HCT116 (cell line): ENCODE measurements around the gene BRSK1. TPM values are rescaled to one million over a fixed set of nuclear protein-coding genes. Genes with fewer than 3 reads are reported as not detected.

Source experiments
- ATAC-seq: fragments of 200-7000 bp; cut with Tn5 transposase; 2 replicates; pipeline ENCODE4 v1.9.1; 2020; ENCODE audit warnings: mild to moderate bottlenecking, moderate library complexity
- BruUV-seq: library from RNA; stranded (reverse); fragments of 400-500 nt; replicated peaks from 2 replicates; lab custom pipeline; 2021; lab: Mats Ljungman, UMichigan
- CTCF ChIA-PET: fragments of 300-600 bp; sonication (Branson Sonifier 250); formaldehyde crosslinking; loops from one replicate; lab custom pipeline; 2021; ENCODE audit warnings: antibody characterized with exemption; lab: Charles Lee
- POLR2A ChIA-PET: fragments of 300-600, 350-600 bp; sonication (Branson Sonifier 250); formaldehyde crosslinking; loops from one replicate; lab custom pipeline; 2021; ENCODE audit warnings: antibody characterized with exemption; lab: Charles Lee
- RAD21 ChIA-PET, 2 experiments: fragments of 300-600 bp; sonication (Branson Sonifier 250); formaldehyde crosslinking; loops; one replicate each; lab custom pipeline; 2023; ENCODE audit warnings: low total read pairs in 2 of 2; ENCODE audit not compliant: uncharacterized antibody in 2 of 2, unreplicated experiment in 2 of 2, low non-redundant PET in 1 of 2; lab: Charles Lee
- DNase-seq: peaks from one replicate; pipeline ENCODE4 v3.0.0-alpha.2; 2010; ENCODE audit warnings: low read depth, low spot score
- H2AFZ ChIP-seq: fragments of 200-600 bp; shearing (Covaris generic), sonication (generic); 2 replicates; pipeline ENCODE4 v1.6.1; 2017; ENCODE audit warnings: low read depth, mixed run types, mixed read lengths, antibody characterized with exemption, low read length; ENCODE audit not compliant: poor library complexity, severe bottlenecking
- H3K27ac ChIP-seq: 2 replicates; pipeline ENCODE4 v1.5.1; 2012; ENCODE audit warnings: low read depth, low read length
- H3K27me3 ChIP-seq: fragments of 200-600 bp; sonication (generic); 2 replicates; pipeline ENCODE4 v1.6.1; 2016; ENCODE audit warnings: mixed run types, low read length, mixed read lengths; ENCODE audit not compliant: insufficient read depth
- H3K36me3 ChIP-seq, 2 experiments: fragments of 200-500 bp in 1 of 2; fragments of 200-600 bp in 1 of 2; sonication (Bioruptor generic) in 1 of 2; sonication (generic) in 1 of 2; 2 replicates each; pipeline versions ENCODE4 v1.5.1 to v1.6.1; 2014 to 2016; ENCODE audit warnings: low read length in 2 of 2, inconsistent platforms in 1 of 2, mixed read lengths in 1 of 2, mixed run types in 1 of 2; ENCODE audit not compliant: insufficient read depth in 2 of 2, control insufficient read depth in 1 of 2
- H3K4me1 ChIP-seq, 2 experiments: fragments of 200-600 bp in 1 of 2; sonication (generic) in 1 of 2; 2 replicates each; pipeline versions ENCODE4 v1.5.1 to v1.6.1; 2012 to 2017; ENCODE audit warnings: low read length in 2 of 2, inconsistent platforms in 1 of 2, mild to moderate bottlenecking in 1 of 2, mixed read lengths in 1 of 2, mixed run types in 1 of 2, moderate library complexity in 1 of 2; ENCODE audit not compliant: insufficient read depth in 2 of 2, control insufficient read depth in 1 of 2
- H3K4me2 ChIP-seq: fragments of 200-600 bp; sonication (generic); 2 replicates; pipeline ENCODE4 v1.6.1; 2017; ENCODE audit warnings: mixed run types, low read length, mixed read lengths
- H3K4me3 ChIP-seq, 2 experiments: fragments of 200-600 bp in 1 of 2; sonication (generic) in 1 of 2; replicated peaks in 1 of 2; 2 replicates each; pipeline ENCODE4 v1.5.1; 2011 to 2016; ENCODE audit warnings: low read length in 2 of 2, control low read depth in 1 of 2, low read depth in 1 of 2, mild to moderate bottlenecking in 1 of 2, mixed read lengths in 1 of 2, mixed run types in 1 of 2
- H3K79me2 ChIP-seq: fragments of 200-600 bp; sonication (generic); 2 replicates; pipeline ENCODE4 v1.6.1; 2017; ENCODE audit warnings: mild to moderate bottlenecking, mixed run types, low read length, moderate library complexity, mixed read lengths; ENCODE audit not compliant: insufficient read depth
- H3K9ac ChIP-seq: fragments of 200-600 bp; sonication (generic); 2 replicates; pipeline ENCODE4 v1.6.1; 2016; ENCODE audit warnings: low read length, mixed read lengths
- H3K9me2 ChIP-seq: fragments of 200-600 bp; sonication (generic), shearing (Covaris generic); 2 replicates; pipeline ENCODE4 v1.6.1; 2017; ENCODE audit warnings: mixed run types, mild to moderate bottlenecking, moderate library complexity; ENCODE audit not compliant: insufficient read depth
- H3K9me3 ChIP-seq, 2 experiments: fragments of 200-500 bp in 1 of 2; fragments of 200-600 bp in 1 of 2; sonication (Bioruptor generic) in 1 of 2; sonication (generic) in 1 of 2; 2 replicates each; pipeline ENCODE4 v1.6.1; 2014 to 2017; ENCODE audit warnings: low read length in 2 of 2, mixed read lengths in 2 of 2, inconsistent platforms in 1 of 2, low read depth in 1 of 2, mild to moderate bottlenecking in 1 of 2, mixed run types in 1 of 2, moderate library complexity in 1 of 2; ENCODE audit not compliant: control insufficient read depth in 1 of 2, insufficient read depth in 1 of 2
- H4K20me1 ChIP-seq: fragments of 200-600 bp; sonication (generic), shearing (Covaris generic); 2 replicates; pipeline ENCODE4 v1.6.1; 2017; ENCODE audit warnings: mixed run types, mild to moderate bottlenecking, moderate library complexity; ENCODE audit not compliant: insufficient read depth
- ELF1 ChIP-seq: IDR thresholded peaks from 2 replicates; pipeline ENCODE4 v1.6.1; 2012; ENCODE audit warnings: low read depth, borderline replicate concordance
- EZH2 ChIP-seq: fragments of 200-600 bp; sonication (generic); IDR thresholded peaks from 2 replicates; pipeline ENCODE4 v1.6.1; 2017; ENCODE audit warnings: antibody characterized with exemption, mixed run types
- POLR2AphosphoS5 ChIP-seq: IDR thresholded peaks from 2 replicates; pipeline ENCODE4 v1.6.1; 2011; ENCODE audit warnings: mild to moderate bottlenecking, low read depth, low read length, moderate library complexity
- RAD21 ChIP-seq: IDR thresholded peaks from 2 replicates; pipeline ENCODE4 v1.6.1; 2012; ENCODE audit warnings: low read depth, mild to moderate bottlenecking
- intact Hi-C: fragments of 100-400 bp; cut with micrococcal nuclease; formaldehyde crosslinking; loops from 2 replicates; pipeline ENCODE4 v1.10.0; 2022
- total RNA-seq: library from RNA; stranded (reverse); gene quantifications from one replicate; pipeline ENCODE4 v1.2.1, GENCODE V29; 2021; ENCODE audit not compliant: unreplicated experiment
- TF ChIP-seq, protein P1 (sequence below), 3 experiments: fragments of 200-600 bp in 1 of 3; sonication (generic) in 1 of 3; IDR thresholded peaks in 2 of 3; conservative IDR thresholded peaks in 1 of 3; 2 replicates each; pipeline ENCODE4 v1.5.1; 2012 to 2017; ENCODE audit warnings: low read depth in 2 of 3, low read length in 2 of 3, antibody characterized with exemption in 1 of 3, borderline replicate concordance in 1 of 3, control low read depth in 1 of 3, mild to moderate bottlenecking in 1 of 3, mixed read lengths in 1 of 3, mixed run types in 1 of 3, moderate library complexity in 1 of 3; ENCODE audit not compliant: insufficient read depth in 1 of 3

The BRSK1 gene
- total RNA-seq, 1 experiment from 2014 or later = 33.3 TPM

DNA sequence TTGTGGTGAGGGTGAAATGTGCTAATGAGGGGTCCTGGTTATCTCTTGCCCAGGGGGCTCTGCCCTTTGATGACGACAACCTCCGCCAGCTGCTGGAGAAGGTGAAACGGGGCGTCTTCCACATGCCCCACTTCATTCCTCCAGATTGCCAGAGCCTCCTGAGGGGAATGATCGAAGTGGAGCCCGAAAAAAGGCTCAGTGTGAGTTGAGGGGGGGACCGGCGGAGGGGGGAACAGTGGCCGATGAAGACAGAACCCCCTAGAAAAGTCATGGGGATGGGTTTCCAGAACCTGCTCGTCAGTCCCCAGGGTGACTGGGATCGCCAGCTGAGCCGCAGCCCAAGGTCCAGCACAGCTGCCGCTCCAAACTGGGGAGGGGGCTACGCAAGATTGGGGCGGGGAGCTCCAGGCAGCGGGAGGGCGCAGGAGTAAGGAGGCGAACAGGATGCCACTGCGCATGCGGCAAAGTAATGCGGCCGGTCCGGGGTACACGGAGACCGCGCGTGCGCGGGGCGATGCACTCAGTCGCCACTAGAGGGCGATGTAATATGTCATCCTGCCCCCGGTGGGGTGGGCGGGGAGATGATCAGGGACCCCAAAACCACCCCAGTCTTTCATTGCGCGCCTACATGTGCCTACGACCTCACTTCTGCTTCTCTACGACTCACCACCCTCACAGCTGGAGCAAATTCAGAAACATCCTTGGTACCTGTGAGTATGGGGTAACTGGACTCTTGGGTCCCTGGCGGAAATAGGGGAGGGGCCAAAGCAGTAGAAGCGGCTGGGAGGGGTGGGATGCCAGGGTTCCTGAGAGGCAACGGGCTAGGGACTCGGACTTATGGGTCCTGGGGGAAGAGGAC is 17.9 kb downstream of the BRSK1 start:
- H4K20me1 ChIP-seq = no peaks in the 10 kb centered on the region
- no peaks in the 10 kb centered on the region for H3K9me2 ChIP-seq
- H3K9me3 ChIP-seq = no peaks in the 10 kb centered on the region
- H3K79me2 ChIP-seq = no peaks in the 10 kb centered on the region
- peaks cover 0 to 7% of the 10 kb centered on the region in 2 experiments; a peak in 1 of 4 replicates for H3K4me1 ChIP-seq
- CTCF ChIA-PET = interaction anchor here (0.6 to 2.7 kb wide), 14 partner anchors 10 to 175 kb away, joined by 3 to 15 read pairs (median 6); partner anchors contain the start of genes BRSK1, HSPBP1, KMT5C and TMEM238
- no peak overlapping the region for H3K4me3 ChIP-seq
- ATAC-seq (peak; percentile 83), DNase-seq (peak; percentile 54)
- no peaks in the 10 kb centered on the region for H3K27me3 ChIP-seq
- H2AFZ ChIP-seq = no peak overlapping the region
- H3K36me3 ChIP-seq = peaks cover 11% of the 10 kb centered on the region in 2 experiments; a peak in 2 of 4 replicates
- no peak overlapping the region for H3K9ac ChIP-seq
- H3K27ac ChIP-seq = no peak overlapping the region
- RAD21 ChIA-PET = interaction anchor here (0.6 kb wide), 2 partner anchors 60 to 134 kb away, joined by 4 to 7 read pairs; no protein-coding TSS in a partner anchor
- TF ChIP-seq, protein P1, sequence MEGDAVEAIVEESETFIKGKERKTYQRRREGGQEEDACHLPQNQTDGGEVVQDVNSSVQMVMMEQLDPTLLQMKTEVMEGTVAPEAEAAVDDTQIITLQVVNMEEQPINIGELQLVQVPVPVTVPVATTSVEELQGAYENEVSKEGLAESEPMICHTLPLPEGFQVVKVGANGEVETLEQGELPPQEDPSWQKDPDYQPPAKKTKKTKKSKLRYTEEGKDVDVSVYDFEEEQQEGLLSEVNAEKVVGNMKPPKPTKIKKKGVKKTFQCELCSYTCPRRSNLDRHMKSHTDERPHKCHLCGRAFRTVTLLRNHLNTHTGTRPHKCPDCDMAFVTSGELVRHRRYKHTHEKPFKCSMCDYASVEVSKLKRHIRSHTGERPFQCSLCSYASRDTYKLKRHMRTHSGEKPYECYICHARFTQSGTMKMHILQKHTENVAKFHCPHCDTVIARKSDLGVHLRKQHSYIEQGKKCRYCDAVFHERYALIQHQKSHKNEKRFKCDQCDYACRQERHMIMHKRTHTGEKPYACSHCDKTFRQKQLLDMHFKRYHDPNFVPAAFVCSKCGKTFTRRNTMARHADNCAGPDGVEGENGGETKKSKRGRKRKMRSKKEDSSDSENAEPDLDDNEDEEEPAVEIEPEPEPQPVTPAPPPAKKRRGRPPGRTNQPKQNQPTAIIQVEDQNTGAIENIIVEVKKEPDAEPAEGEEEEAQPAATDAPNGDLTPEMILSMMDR (IDR thresholded peaks at IDR 0.05 in 2 of 3, conservative IDR thresholded peaks at IDR 0.05 in 1 of 3; ENCODE audit: borderline replicate concordance in 1 of 3, insufficient read depth in 1 of 3, low read depth in 2 of 3, low read length in 2 of 3) = peak; percentile 54 to 92 (median 83); a peak in 5 of 6 replicates
- 0 out of 2 replicates have a peak, but pooled peaks have one; percentile 22 for TF ChIP-seq POLR2AphosphoS5
- peak; percentile 75 for TF ChIP-seq RAD21
- TF ChIP-seq EZH2 = no peak
- no peak for TF ChIP-seq ELF1
- POLR2A ChIA-PET = interaction anchor here (2.0 kb wide), 1 partner anchor 83 kb away, joined by 8 read pairs; the partner anchor contains the start of gene TMEM238
- no TSS peak for BruUV-seq
- intact Hi-C loops = loop anchor here (5.0 kb wide), 1 partner anchor 81 kb away; the partner anchor contains the start of gene TMEM238
- H3K4me2 ChIP-seq = peak overlapping the region; percentile 52
